NT2/D1 (cell line): ENCODE data around the gene NONO.

Experiments
- YY1 ChIP-seq: IDR thresholded peaks from 2 replicates; pipeline ENCODE4 v1.6.1; 2011; ENCODE audit not compliant: insufficient read length, insufficient read depth
- ZNF274 ChIP-seq: IDR thresholded peaks from 2 replicates; pipeline ENCODE4 v1.6.1; 2011; ENCODE audit warnings: mild to moderate bottlenecking, low read depth, low read length

DNA sequence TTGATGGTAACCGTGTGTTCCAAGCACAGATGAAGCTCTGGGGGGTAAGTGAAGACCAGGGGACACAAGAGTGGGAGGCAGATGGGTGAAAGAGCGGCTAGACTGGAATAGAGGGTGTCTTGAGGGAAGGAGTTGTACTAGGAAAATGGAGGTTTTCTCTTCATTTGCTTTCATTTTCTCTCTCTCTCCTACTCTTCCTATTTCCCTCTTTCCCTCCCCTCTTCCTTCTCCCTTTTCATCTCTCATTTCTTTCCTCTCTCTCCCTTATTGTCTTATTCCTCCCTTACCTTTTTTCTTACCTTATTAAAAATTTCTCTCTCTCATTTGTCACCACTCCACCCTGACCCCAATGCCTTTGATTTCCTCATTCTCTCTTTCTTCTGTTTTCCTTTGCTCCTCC lies 21.1 kb downstream of the NONO start:
- TF ChIP-seq YY1 (no peak), ZNF274 (no peak)
